GM18505 (cell line): ENCODE data around the gene IQSEC1.

Source experiments
- ATAC-seq: cut with Tn5 transposase; IDR thresholded peaks from one replicate; pipeline ENCODE4 v1.9.1; 2021; ENCODE audit not compliant: unreplicated experiment
- POLR2A ChIP-seq: IDR thresholded peaks from 4 replicates; pipeline ENCODE4 v1.6.1; 2011; ENCODE audit warnings: borderline replicate concordance; ENCODE audit not compliant: insufficient read depth, insufficient read length; ENCODE audit errors: extremely low read depth

The IQSEC1 gene

DNA sequence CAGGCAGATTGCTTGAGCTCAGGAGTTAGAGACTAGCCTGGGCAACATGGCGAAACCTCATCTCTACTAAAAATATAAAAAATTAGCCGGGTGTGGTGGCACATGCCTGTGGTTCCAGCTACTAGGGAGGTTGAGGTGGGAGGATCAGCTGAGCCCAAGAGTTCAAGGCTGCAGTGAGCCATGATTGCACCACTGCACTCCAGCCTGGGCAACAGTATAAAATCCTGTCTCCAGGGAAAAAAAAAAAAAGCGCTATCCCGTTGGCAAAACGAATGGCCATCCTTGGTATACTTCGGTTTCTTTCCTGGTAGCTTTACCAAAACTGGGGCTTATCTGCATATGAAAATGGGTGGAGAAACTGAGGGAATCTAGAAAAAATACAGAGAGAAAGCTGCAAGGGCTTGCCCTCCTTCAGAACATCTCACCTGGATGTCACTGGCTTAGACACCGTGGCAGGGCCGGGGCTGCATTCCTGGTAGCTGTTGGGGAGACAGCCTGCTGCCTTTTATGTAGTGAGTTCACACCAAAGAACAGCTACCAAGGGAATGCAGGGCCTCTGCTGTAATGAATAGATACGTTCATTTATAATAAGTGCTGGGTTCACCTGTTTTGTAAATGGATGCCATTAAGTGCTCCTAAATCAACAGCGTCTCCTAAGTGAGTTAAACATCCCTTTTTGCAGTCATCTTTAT lies 96.0 kb downstream of the IQSEC1 start:
- ATAC-seq: no peak
- TF ChIP-seq POLR2A: no peak

DNA sequence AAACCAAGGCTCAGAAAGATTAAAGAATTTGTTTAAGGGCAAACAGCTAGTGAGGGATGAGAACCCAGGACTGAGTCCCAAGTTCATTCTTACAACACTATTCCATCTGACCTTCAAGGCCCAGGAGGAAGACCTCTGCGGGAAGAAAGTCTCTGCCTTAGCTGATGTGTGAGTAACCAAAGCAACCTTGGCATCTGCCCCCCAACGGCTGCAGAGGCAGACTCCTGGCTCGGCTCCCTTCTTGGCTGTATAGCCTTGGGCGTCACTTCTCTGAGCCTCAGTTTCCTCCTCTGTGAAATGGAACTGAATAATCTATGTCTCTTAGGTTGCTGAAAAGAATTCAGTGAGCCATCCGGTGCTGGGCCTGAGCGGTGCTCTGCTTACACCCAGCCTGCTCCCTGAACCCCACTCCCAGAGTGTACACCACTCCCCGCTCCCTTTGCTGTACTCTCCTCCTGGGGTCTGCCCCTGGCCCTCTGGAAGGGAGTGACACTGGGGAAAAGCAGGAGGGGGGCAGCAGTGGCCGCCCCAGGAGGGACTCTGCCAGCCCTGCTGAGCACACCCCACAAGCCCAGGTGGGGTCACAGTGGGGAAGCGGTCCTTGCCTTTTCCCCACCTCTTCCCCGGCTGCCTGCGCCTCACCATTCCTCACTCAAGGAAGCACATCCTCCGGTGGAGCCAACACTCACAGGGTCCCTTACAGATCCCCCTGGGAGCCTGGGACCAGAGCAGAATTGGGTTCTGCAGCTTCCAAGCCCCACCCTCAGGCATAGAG lies 97.3 kb downstream of the IQSEC1 start:
- no peak for ATAC-seq
- TF ChIP-seq POLR2A: no peak

DNA sequence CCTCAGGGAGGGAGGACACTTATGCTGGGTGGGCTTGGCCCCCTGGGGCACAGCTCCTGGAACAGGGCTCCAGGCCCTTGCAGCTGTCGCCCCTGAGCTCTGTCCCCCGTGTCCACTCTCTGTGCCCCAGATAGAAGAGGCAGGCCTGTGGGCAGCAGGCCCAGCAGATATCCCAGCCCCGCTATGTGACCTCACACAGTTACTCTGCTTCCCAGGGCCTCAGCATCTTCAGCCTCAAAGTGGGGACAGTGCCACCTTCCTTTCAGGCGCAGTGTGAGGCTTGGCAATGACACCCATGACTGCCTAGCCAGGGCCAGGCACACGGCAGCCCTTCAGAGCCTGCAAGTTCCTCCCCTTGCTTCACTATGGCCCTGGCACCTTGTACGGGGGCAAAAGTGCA lies 98.4 kb downstream of the IQSEC1 start:
- TF ChIP-seq POLR2A: no peak
- no peak for ATAC-seq

DNA sequence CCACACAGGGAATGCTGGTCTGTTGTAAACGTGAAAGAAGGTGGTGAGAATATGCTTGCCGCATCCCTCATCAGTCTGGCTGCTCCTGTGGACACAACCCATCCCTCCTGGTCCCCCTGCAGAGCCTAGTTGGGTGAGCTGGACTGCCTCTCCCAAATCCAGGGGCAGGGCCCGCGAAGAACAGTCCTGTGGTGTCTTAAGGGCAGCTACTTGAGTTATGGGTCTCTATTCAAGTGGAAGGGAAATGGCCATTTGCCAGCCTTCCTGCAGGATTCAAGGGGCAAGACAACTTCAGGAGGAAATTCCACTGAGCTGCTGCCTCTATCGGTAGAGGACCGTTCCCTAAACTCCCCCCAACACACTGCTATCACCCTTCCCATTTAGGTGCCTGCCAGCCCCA lies 98.9 kb downstream of the IQSEC1 start:
- no peak for ATAC-seq
- no peak for TF ChIP-seq POLR2A

DNA sequence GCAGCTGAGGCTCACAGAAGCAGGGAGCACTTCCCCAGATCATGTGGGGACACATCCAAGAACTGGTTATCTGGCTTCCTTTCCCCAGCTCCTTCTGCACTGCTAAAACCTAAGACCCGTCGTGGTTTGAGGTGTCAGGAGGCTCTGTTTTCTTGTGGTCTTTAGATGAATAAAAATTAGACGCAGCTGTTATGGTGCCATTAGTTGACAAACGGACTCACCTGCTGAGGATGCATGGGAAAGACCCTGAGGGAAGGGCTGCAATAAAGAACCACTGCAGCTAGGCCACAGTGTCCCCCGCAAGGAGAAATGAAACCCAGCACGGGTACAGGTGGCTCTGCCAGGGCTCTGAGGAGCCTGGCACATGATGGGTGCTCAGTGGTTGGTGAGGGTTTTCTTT lies 99.4 kb downstream of the IQSEC1 start:
- TF ChIP-seq POLR2A: no peak
- ATAC-seq: no peak

DNA sequence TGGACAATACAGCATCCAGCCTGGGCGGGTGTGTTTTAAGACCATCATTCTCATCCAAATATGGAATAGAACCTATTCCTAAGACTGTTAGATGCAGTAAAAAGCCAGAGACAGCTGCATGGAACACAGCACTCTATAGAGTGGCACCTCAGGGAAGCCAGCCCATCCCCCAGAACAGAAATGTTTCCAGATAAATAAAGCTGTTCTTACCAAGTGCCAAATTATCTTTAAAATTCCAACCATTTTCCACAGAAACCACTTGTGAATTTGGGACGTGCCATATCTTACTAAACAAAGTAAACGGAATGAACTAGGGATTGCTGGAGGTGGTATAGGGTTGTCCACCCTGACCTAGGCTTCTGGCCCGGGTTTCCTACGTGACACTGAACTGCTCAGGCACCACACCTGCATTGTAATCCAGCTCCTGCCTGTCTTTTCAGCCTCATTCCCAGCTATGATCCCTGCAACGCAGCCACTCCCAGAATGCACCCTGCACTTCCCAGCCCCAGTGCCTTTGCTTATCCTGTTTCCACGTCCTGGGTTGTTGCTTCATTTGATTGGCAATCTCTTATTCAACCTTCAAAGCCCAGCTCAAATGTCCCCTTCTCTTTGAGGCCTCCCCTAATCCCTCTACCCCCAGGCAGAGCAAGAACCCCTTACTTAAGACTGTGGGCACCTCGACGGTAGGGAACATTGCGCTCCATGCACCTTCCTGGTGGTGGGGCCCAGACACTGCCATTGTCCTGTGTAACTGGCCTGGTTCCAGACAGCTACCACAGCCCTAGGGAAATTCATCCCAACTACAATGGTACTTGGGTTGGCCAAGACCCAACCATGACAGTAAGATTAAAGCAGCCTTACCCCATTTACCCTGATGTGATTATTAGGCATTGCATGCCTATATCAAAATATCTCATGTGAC lies 100.2 kb downstream of the IQSEC1 start:
- TF ChIP-seq POLR2A: no peak
- no peak for ATAC-seq

DNA sequence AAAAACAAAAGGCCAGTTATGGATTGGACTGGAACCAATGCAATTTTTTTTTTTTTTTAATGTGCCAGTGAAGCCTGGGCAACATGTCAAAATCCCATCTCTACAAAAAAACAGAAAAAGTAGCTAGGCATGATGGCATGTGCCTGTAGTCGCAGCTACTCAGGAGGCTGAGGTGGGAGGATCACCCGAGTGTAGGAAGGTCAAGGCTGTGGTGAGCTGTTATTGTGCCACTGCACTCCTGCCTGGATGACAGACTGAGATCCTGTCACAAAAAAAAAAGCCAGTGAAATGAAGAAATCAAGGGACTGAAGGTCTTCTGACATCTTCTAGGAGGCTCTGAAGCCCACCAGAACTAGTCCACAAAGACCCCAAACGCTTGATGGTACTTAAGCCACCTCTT lies 101.2 kb downstream of the IQSEC1 start:
- no peak for ATAC-seq
- TF ChIP-seq POLR2A: no peak

DNA sequence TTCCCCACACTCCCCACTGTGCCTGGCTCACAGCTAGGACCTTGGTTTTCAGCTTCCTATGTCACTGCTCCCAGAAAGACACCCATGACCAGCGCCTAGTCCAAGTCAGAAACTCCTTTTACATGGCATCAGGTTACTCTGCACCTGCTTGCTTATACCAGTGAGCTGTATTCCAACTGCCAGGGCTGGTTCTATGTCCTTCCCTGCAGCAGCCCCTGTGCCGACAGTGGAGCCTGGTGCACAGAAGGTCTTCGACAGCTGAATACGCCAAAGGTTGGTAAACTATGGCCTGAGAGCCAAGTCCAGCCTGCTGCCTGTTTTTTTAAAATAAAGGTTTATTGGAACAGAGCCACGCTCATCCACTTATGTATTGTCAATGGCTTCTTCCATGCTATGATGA lies 102.5 kb downstream of the IQSEC1 start:
- no peak for TF ChIP-seq POLR2A
- ATAC-seq: no peak

DNA sequence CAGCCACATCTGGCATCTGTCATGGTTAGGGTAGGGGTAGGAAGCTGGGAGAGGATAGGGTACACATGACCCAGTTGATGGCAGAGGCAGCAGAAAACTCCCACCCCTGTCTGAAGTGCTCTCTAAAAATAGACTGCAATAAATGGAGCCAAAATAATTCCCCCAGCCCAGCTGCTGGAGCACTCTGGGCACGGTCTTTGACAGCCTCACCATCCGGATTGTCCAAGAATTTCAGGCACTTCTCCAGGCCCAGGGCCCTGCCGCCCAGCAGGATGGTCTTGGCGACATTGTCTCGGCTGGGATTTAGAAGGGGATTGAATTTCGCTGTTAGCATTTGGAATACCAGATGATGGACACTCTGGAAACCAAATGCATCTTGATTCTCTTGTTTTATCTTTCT lies 103.7 kb downstream of the IQSEC1 start:
- TF ChIP-seq POLR2A: no peak
- no peak for ATAC-seq

DNA sequence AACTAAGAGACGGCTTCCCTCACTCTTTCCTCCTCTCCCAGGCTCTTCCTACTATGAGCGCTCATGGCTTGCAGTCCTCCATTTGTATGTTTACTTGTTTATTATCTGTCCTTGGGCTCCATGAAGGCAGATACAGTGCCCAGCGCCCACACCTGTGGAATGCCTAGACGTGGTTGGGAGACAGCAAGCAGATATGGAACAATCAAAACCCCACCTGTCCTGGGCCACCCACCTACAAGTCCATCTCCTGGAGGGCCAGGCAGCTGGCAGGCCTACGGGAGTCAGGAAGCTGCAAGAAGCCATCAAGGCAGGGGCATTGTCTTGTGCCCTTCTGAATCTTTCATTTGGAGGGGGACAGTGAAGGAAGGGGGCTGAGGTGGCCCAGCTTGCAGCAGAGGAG lies 104.7 kb downstream of the IQSEC1 start:
- no peak for TF ChIP-seq POLR2A
- ATAC-seq: no peak

DNA sequence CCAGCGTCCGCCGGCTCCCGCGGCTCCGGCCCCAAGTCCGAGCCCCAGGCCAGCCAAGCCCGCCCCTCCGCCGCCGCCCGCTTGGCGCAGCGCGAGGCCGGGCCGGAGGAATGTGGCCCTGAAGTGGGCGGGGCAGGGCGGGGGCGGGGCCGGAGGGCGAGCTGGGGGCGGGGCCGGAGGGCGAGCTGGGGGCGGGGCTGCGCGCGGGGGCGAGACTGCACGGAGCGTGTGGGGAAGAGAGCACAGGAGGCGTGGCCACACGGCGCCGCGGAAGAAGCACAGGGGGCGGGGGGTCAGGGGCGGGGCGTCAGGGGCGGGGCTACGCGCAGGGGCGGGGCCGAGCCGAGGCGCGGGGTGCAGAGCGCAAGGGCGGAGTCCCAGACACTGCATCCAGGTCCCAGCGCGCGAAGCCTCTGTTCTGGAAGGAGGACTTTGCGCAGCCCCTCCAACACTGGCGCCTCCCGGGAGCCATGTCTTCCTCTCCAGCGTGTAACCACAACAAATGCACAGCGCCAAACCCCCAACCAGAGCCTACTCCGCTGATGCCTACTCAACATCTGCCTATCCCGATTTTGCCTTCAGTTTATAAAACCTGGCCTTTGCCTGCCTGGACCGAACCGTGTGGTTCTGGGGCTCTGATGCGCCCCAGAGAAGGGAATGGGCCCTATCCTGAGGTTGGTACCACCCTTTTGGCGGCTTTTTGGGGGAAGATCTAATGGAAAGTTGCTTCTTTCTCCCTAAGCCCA lies 105.5 kb downstream of the IQSEC1 start:
- peak; percentile 71 for ATAC-seq
- no peak for TF ChIP-seq POLR2A

DNA sequence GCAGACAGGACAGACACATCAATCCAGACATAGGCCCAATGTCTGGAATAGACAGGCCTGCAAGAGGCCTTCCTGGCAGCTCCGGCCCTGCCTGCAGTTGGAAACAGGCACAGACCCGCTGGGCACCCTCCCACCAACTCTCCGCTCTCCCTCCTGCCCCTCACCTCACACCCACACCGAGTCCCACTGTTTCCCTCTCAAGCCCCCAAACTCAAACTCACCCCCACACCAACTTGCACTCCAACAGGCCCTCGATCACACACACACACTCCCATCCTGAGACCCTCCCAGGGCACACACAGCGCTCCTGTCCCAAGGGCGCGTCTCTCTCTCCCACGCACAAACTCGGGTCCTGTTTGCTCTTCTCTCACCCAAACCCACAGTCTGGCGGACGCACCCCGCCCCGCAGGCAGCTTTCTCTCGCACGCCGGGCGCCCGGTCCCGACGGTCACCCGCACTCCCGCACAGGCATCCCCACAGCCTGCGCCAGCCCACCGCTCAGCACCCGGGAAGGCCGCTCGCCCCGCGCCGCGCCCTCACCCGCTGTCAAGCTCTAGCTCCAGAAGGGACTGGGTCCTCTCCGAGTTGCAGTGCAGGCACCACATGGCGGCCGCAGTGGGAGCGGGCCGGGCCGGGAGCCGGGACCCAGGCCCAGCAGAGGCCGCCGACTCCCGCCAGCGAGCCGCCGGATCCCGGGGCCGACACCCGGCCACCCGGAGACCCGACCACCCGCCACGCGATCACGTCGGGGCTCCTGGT lies 106.2 kb downstream of the IQSEC1 start:
- TF ChIP-seq POLR2A: no peak
- ATAC-seq: peak; percentile 22
